CD4-positive, alpha-beta T cell treated with Interferon alpha-2 for 1 hour (primary cell): Measurements from ENCODE around the gene DGKI.
"Not testable (repeated sequence)": the region's sequence is repeated elsewhere in the genome, so short reads cannot be mapped to it uniquely, and the experiment has no call there.

Experiments used
- DNase-seq, 2 donors: peaks; one replicate each; pipeline ENCODE4 v3.0.0-alpha.2; 2020 to 2022

Gene DGKI

DNA sequence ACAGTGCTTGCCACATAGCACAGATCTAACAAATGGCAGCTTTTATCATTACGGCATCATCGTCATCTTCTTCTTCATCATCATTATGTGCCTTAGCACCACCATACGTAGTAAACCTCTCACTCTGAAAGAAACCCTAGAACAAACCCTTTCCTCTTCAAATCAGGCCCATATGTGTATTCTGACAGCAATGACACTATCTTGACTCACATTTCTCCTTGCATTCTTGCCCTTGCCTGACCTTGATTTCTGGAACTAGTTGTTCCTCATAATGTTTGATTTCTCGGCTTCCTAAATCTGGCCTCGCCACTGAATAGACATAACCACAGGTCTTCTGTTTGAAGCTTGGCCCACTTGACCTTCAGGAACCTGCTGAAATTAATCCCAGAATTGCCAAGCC lies 115.3 kb downstream of the DGKI start:
- no peak for DNase-seq

DNA sequence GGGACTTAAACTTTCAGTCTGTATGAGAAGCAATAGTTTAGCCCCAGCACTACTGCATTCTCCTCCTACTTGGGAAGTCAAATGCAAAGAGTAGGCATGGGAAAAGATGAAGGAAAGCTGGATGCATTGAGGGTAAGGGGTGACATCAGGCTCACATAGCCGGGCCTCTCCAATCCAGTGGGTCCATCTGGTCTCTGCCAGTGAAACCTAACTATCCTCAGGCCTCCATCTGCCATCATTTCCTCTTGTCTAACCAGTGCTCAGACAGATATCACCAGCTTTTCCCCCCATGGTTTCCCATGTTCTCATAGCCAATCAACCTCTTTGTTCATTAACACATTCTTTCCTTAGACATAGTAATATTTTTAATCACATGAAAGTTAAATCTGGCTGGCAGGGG lies 118.3 kb downstream of the DGKI start:
- DNase-seq: no peak

DNA sequence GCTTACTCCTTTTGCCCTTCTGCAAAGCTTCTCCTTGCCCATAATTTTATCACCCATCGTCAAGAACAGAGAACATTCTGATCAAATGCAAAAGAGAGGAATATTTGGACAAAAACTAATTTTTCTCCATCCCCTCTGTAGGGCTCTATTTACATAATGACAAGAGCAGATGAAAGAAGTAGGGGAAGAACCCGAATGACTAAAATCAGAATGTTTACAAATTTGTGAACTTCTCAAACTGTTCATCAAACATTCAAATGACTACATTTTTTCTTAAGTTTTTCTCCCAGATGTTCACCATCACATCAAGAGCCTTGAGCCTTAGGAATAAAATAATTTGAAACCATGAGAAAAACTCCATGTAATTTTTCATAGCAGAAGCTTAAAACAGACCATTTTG lies 119.4 kb downstream of the DGKI start:
- DNase-seq: no peak

DNA sequence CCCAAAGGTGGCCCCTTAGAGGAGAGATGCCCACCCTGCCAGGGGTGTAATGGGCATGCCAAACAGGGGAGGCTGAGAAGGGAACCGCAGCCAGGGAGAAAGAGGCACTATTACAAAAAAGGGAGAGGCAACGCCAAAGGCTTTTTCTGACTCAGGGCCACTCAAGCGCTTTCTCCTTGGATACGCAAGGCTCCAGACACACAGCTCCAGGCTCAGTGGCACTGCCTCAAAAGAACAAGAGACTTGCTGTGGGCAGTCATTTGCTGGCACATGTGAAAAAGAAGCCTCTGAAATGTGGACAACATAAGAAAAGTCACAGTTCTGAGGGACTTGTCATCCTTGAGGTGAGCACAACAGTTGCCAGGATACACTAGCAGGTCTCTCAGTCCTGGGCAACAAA lies 128.4 kb downstream of the DGKI start:
- no peak for DNase-seq

DNA sequence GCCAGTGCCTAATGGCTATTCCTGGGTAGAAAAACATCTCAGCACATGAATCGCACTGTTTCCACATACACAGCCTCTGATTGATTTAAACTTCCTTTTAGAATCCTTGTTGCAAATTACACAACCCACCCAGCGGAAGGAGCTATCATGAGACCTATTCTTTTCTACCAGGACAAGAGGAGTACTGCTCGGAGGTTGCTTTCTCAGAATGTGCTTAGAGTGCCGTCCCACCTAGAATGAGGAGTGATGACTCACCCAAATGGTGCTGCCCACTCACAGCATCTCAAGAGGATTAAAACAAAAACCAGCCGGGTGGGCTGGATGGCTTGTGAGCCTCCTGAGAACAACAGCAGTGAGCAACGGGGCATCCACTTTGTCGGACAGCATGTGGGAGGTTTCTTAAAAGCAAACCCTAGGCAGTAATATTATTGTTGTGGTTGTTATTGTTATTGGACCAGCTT lies 128.9 kb downstream of the DGKI start:
- DNase-seq: no peak

DNA sequence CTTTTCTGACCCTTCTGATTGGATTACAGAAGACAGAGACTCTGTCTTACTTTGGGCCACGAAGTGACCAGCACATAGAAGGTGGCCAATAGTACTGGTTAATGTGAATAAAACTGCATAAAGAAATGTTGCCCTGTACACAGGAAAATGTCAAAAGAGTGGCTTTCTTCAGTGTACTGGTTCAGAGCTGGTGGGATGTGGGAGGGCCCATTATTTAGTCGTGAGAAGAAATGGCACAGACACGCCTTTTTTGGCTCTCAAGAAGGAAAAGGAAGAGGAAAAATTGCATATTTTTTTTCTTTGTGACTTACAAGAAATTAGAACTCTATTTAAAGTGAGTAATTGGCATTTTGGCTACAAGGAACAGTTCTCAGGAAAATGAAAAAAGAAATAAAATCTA lies 129.7 kb downstream of the DGKI start:
- DNase-seq: no peak

DNA sequence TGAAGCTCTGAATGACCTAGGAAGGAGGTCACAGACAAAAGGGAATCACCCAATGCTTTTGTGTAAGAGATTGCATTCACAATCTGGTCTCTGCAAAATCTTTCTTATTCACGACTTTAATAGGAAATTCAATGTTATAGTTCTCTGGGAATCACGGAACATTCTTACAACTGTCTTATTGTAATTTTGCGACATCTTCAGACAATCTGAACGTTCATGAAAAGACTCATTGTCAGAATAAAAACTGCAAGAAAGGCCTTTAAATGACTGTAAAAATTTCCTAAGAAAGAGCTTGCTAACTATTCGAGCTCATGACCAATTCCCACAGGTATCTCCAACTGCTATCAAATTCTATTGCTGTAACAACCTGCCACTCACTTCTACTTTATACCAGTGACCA lies 130.7 kb downstream of the DGKI start:
- DNase-seq: no peak

DNA sequence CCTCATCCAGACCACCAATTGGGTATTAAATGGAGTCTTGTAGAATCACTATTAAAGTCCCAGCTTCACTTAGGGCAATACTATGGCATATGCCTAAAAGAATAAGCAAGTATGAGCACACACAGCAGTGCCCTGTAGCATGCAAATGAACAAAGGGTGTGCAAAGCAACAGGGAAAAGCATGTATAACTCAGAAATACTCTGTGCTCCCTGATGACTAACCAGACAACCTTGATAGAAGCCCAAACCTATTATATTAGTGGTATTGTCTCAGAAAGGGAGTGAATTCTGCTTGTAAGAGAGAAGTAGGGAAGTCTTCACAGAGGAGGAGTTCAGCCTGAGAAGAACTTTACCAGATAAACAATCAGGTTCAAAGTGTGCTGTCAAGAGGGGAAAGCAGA lies 131.2 kb downstream of the DGKI start:
- DNase-seq: no peak

DNA sequence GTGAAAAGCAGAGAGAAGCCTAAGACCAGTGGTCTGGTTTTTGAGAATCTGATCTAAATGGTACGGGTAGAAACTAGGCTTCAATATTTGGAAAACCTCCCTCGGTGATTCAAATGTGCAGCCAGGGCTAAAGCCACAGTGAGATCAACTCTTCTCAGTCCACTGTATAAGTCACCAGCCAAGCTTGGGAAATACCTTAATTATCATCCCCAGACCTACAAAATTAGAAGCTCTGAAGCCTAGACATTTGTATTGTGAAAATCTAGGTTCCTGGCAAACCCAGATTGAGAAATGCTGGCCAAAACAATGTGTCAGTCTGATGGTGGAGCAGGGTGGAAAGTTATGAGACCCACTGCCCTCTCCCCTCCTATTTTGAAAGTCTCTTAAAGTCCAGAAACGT lies 131.7 kb downstream of the DGKI start:
- DNase-seq: no peak

DNA sequence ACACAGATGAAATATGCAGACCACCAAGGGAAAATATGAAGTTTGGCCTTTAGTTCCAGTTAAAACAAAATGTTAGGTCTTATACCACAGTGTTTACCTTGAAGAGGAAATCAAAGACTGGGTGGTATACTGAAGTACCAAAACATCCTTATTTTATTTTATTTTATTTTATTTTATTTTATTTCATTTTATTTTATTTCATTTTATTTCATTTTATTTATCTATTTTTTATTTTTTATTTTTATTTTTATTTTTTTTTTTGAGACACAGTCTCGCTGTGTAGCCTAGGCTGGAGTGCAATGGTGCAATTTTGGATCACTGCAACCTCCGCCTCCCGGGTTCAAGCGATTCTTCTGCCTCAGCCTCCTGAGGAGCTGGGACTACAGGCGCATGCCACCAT lies 140.4 kb downstream of the DGKI start:
- not testable (repeated sequence) for DNase-seq

DNA sequence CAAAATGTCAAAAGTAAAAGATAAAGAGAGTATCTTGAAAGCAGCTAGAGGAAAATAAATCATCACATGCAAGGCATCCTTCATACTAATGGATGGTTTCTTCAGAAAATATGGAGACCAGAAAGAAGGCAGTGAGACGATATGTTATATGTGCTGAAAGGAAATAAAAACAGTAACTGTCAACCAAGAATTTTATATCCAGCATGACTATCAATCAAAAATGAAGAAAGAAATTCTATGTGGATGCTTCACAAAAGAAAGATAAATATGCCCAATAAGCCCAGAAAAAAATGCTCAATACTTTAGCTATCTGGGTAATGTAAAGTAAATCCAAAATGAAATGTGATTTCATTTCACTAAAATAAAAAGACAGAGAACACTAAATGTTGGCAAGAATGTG lies 142.1 kb downstream of the DGKI start:
- DNase-seq: no peak

DNA sequence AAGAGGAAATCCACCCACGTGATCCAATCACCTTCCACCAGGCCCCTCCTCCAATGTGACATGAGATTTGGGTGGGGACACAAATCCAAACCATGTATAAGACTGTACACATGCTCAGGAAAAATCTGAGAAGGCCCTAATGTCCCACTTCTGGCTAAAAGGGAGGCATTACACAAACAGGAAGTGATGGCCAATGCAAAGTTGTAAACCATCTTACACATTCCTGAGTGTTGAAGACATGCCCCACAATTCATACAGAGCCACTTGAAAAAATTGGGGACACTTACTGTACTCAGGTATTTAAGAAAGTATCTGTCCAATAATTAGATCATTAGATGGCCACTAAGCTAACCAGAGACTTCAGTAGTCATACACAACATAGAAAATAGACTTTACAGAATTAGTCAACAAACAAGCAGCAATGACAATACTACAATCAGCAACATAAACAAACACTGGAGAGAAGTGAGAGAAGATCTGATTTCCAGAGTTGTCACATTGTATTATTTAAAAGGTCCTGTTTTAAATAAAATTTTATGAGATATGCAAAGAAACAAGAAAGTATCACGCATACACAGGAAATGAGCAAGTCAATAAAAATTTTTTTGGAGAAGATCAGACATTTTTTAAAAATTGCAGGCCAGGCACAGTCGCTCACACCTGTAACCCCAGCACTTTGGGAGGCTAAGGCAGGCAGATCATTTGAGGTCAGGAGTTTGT lies 143.3 kb downstream of the DGKI start:
- no peak for DNase-seq

DNA sequence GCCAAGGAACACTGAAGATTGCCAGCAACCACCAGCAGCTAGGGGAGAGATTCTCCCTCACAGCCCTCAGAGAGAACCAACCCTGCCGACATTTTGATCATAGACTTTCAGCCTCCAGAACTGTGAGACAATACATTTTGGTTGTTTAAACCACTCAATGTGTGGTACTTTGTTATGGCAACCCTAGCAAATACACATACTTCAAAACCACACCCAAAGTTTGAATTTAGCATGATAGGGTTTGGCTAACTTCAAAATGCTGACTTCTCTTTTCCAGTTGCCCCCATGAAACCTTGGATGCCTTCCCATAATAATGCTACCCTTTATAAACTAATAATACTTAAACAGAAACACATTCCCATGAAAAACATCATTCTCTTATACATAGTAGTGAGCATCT lies 149.8 kb downstream of the DGKI start:
- no peak for DNase-seq

DNA sequence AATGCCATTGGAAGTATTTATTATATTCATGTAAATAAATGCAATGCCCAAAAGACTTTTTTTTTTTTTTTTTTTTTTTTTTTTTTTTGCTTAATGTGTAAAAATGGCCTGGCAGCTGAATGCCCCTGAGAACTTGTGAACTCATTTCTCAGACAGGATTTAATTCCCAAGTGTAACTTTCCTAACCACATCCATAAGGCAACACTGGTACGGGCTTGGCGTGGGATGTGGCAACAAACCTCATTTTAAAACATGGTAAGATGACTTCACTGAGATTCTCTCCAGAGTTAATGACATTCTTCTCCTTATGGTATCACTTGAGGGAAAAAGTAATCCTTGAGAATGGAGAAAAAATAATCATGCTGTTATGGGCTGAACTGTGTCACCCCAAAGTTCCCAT lies 150.4 kb downstream of the DGKI start:
- DNase-seq: no peak

DNA sequence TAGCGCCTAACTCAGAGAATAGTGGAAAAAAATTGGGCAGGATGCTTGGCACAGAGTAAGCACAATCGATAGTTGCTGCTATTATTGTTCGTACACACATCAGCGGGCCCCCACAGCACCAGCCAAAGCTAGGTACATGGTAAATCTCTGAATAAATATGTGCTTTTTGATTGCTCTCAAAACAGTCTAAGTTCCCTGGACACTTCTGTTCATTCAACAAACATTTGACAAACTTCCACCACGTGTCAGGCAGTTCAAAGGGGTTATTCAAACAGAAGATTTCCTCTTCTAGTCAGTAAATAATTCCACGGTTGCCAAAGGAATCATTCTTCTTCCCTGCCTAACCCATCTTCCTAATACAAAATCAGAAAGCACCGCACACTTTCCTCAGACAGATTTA lies 150.8 kb downstream of the DGKI start:
- no peak for DNase-seq

DNA sequence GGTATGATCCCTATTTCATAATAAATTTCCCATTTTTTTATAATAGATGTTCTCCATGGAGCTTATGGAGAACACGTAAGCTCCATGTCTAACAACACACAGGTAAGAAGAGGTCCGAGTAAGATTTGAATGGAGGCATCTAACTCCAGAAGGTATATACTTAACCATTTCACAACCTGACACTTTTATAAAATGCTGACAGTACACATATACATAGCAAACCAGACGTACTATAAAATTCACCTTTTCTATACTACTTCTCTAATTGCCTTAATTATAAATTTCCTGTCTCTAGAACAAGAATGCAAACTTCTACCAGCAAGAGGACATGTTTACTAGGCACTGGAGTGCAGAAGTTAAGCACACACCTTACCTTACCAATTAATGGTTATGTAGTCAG lies 151.3 kb downstream of the DGKI start:
- DNase-seq: no peak

DNA sequence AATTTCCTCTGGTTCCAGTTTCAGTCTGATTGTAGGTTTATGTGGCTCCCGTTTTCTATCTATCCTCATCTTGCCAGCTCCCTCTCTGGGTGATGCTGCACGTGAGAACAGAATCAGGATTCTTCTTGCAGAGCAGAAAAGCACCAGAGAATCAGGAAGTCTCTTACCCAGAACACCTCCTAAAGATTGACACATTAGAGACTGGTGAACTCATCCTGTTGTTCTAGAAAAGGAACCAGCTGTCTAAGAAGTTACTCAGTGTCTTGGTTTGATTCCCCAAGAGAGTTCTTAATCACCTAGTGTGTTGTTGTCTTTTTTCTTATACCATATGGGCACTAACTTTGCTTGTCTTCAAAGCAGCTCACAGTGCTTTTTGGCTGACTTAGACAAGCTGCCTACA lies 152.4 kb downstream of the DGKI start:
- no peak for DNase-seq

DNA sequence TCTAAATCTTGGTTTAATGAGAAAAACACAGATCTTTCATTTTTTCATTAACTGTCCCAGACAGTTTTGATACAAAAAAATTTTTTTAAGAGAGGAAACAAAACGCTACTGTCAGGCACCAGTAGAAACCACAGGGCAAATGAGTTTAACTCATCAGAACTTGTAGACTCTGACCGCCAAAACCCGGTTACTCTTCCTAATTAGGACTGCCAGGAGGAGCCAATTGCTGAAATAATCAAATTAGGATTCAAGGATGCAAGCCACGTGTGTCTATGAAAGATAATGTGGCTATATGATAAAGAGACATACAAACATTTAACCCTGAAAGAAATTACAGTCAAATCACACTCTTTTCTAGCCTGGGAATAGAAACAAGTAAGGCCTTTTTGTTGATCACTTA lies 154.4 kb downstream of the DGKI start:
- DNase-seq: no peak

DNA sequence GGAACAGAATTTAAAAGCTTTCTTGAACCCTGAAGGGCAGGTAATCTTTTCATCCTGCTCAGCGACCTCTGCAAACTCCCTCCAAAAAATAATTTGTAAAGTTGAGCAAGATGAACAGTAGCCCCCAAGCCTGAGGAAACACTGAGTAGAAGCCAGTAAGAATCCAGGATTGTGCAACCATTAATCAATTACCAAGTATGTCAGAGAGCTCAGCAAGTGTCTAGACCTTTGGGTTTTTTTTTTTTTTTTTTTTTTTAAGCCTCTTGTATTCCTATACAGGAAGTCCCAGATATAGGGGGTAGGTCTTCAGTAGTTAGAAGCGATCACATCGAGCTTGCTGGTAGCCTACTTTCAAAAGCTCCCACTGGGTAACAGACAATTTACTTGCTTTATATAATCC lies 155.2 kb downstream of the DGKI start:
- no peak for DNase-seq

DNA sequence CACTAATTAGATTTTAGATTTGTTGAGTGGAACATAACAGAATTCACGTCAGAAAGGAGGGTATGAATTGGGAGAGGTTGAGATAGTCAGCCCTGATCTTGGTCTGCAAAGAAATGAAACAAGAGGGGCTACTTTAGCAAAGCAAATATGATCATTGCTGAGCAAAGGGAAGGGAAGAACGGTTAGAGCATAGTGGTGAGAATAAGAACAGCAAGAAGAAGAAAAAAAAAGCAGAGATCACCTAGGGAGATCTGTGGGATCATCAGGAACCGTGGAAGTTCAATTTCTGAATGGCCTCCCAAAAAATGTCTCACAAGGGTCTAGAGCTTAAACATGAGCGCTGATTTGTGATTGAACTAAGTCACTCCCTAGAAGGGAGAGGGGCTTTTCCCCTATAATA lies 156.1 kb downstream of the DGKI start:
- no peak for DNase-seq

DNA sequence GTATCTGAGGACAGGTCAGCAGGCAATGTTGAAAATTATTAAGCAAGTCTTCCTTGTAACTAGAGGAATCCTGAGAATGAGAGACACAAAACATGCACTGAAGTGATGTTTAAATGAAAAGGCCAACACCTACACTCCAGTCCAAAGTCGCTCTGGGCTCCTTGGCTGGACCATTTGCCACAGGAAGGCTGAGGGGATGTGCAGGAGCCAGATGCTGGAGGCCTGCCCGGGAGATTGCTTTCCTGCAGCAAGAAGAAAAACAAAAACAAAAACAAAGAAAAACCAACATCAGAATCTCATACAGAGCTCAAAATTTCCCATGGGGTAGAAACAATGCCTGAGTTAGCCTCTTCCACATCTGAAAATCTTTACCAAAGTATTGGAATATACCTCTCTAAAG lies 157.0 kb downstream of the DGKI start:
- DNase-seq: no peak

DNA sequence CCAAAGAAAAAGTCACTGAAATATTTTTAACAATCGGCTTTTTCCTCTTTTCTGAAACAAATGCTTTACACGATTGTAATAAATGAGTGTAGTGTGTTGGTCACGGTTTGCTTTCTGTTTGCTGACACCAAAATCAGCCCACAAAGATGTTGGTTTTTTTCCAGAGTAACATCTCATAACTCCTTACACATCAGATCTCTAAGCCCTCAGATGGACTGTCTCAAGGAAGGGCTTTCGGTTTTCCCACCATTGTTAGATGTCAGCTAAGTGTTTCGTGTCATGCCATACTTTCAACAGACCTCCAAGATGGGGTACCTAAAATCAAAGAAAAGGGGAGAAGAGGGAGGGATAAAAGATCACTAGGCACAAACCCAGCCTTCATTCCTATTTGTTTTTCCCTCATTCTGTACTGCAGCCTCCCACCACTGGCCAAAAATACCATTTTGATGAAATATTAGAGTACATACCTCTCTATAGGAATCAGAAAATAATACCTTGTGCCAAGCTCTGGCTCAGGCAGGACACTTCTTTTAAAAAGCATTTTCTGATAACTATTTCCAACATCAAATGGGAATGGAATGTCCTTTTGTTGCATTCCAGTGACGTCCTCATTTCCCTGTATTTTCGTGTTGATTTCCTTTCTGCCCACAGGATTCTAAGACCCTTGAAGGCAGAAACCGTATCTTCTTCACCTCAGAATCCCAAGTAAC lies 159.1 kb downstream of the DGKI start:
- DNase-seq: no peak

DNA sequence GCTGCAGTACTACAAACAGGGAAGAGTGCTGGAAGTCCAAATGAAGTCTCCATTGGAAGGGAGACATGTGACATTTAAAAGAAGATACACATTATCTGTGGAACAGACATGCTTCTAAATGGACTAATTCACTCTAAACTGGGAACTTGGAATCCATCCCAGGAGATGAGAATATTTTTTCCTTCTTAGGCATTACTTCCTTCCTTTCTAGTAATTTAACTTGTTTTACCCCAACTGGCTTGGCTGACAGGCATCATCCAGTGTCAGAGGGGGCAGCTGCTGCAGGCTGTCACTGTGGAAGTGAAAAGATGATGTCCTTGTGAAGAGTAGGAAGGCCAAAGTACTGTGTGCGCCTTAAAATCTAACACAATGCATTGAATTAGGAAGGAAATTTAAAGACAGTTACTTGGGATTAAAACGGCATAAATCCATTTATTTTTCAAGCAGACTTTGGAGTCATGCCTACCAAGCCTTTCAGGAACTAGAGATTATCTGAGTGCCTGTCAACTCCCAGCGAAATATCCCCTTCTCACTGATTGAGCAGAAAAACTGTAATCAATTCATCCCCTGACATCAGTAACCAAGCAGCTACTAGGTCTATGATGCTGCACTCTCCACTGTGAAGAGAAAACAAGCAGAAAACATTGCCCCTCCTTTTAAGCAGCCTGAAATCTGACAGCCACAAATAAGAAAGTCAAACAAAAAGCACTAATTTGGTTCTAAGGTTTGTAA lies 161.2 kb downstream of the DGKI start:
- no peak for DNase-seq

DNA sequence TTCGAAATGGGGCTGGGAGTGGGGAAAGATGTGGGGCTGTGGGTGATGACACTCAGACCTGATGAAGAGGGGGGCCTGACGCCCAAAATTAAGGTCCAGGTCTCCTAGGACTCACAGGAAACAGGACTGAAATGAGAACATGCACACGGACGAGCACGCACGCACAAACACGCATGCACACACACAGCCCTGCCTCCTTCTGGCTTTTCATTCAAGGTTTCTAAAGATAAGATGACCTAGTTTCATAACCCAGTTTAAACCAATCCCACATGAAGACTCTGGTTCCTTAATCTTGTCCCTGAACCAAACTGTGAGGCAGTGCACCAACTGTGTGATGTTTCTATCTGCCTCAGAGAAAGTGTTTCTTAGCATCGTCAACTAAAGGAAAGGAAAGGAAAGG lies 162.0 kb downstream of the DGKI start:
- DNase-seq: no peak
